Measurements from ENCODE around the gene PTPN3.

PTPN3 gene

GRCh38 chr9:109477258-109478050 is 20.7 kb downstream of the PTPN3 start:
- no peak for DNase-seq (ENCODE audit: low read depth)

- no peak for DNase-seq (ENCODE audit: low read depth)
These were observed 21.4 kb downstream of the PTPN3 start for GRCh38 chr9:109476642-109477257.

GRCh38 chr9:109475526-109475925 is 22.6 kb downstream of the PTPN3 start:
- no peak for DNase-seq (ENCODE audit: low read depth)

GRCh38 chr9:109474944-109475343 is 23.2 kb downstream of the PTPN3 start:
- DNase-seq (ENCODE audit: low read depth), result no peak

- no peak for DNase-seq (ENCODE audit: low read depth)
These were observed 23.9 kb downstream of the PTPN3 start for GRCh38 chr9:109474170-109474569.

GRCh38 chr9:109473329-109473728 is 24.8 kb downstream of the PTPN3 start:
- no peak for DNase-seq (ENCODE audit: low read depth)

- DNase-seq (ENCODE audit: low read depth), result no peak
These were observed 26.4 kb downstream of the PTPN3 start for GRCh38 chr9:109471475-109472393.

- peak; percentile 28 for DNase-seq (ENCODE audit: low read depth)
These were observed 28.3 kb downstream of the PTPN3 start for GRCh38 chr9:109469646-109470358.

GRCh38 chr9:109468927-109469326 is 29.2 kb downstream of the PTPN3 start:
- DNase-seq (ENCODE audit: low read depth), result no peak

- no peak for DNase-seq (ENCODE audit: low read depth)
These were observed 30.2 kb downstream of the PTPN3 start for GRCh38 chr9:109467936-109468335.

- DNase-seq (ENCODE audit: low read depth), result no peak
These were observed 31.2 kb downstream of the PTPN3 start for GRCh38 chr9:109466623-109467590.

- no peak for DNase-seq (ENCODE audit: low read depth)
These were observed 34.0 kb downstream of the PTPN3 start for GRCh38 chr9:109463924-109464625.

- DNase-seq (ENCODE audit: low read depth), result no peak
These were observed 37.5 kb downstream of the PTPN3 start for GRCh38 chr9:109460576-109460975.

- DNase-seq (ENCODE audit: low read depth), result no peak
These were observed 38.7 kb downstream of the PTPN3 start for GRCh38 chr9:109459423-109459822.

- no peak for DNase-seq (ENCODE audit: low read depth)
These were observed 39.5 kb downstream of the PTPN3 start for GRCh38 chr9:109458453-109459211.

GRCh38 chr9:109456811-109457210 is 41.3 kb downstream of the PTPN3 start:
- DNase-seq (ENCODE audit: low read depth), result no peak

GRCh38 chr9:109455861-109456260 is 42.2 kb downstream of the PTPN3 start:
- DNase-seq (ENCODE audit: low read depth), result no peak

GRCh38 chr9:109455391-109455790 is 42.7 kb downstream of the PTPN3 start:
- no peak for DNase-seq (ENCODE audit: low read depth)

- DNase-seq (ENCODE audit: low read depth), result no peak
These were observed 43.4 kb downstream of the PTPN3 start for GRCh38 chr9:109454601-109455155.

All from stimulated activated CD8-positive, alpha-beta memory T cell treated with anti-CD3 and anti-CD28 coated beads, Interleukin-7, amount 100 ng/mL, for 24 hours (primary cell).